Gastrocnemius medialis (tissue), 4 donors: ENCODE measurements around the gene PPIA. TPM values are rescaled to one million over a fixed set of nuclear protein-coding genes. Genes with fewer than 3 reads are reported as not detected.
"Not testable (repeated sequence)": the region's sequence is repeated elsewhere in the genome, so short reads cannot be mapped to it uniquely, and the experiment has no call there.

Source experiments
- ATAC-seq, 2 donors: fragments of 150-250 bp; one replicate each; pipeline ENCODE4 v1.9.1; 2016
- DNase-seq, 2 donors: peaks; one replicate each; pipeline ENCODE4 v3.0.0-alpha.2; 2019
- H3K27ac ChIP-seq, 4 donors: fragments of 200-600 bp; sonication (generic); 1 replicate in 1 of 4; 2 replicates in 3 of 4; pipeline ENCODE4 v1.5.1; 2016 to 2018; ENCODE audit warnings: mild to moderate bottlenecking in 2 of 4, moderate library complexity in 1 of 4
- H3K27me3 ChIP-seq, 3 donors: fragments of 200-600 bp; sonication (generic) in 2 of 3; 1 replicate in 1 of 3; 2 replicates in 2 of 3; pipeline versions ENCODE4 v1.5.1 to v1.6.0; 2016 to 2019; ENCODE audit warnings: mild to moderate bottlenecking in 1 of 3, moderate library complexity in 1 of 3
- H3K36me3 ChIP-seq, 2 donors: fragments of 200-600 bp; sonication (generic) in 1 of 2; one replicate each; pipeline ENCODE4 v1.5.1; 2017 to 2018
- H3K4me1 ChIP-seq, 2 donors: fragments of 200-600 bp; sonication (generic) in 1 of 2; one replicate each; pipeline ENCODE4 v1.5.1; 2016 to 2017; ENCODE audit warnings: mild to moderate bottlenecking in 2 of 2
- H3K4me3 ChIP-seq, 4 donors: fragments of 200-600 bp; sonication (generic) in 3 of 4; 1 replicate in 1 of 4; 2 replicates in 3 of 4; pipeline ENCODE4 v1.5.1; 2016 to 2019; ENCODE audit warnings: mild to moderate bottlenecking in 2 of 4
- H3K9me3 ChIP-seq, 3 donors: fragments of 200-600 bp; sonication (generic) in 2 of 3; 1 replicate in 1 of 3; 2 replicates in 2 of 3; pipeline ENCODE4 v1.5.1; 2016 to 2019
- POLR2A ChIP-seq, 2 donors: fragments of 450-650 bp; IDR thresholded peaks; one replicate each; pipeline ENCODE4 v1.6.1; 2017; ENCODE audit warnings: antibody characterized with exemption in 2 of 2, mild to moderate bottlenecking in 2 of 2, moderate library complexity in 2 of 2
- in situ Hi-C, 4 donors: fragments of 200-750 bp; cut with MboI; loops; one replicate each; pipeline versions ENCODE4 v1.15.0 to v1.8.0; 2017; ENCODE audit warnings: low sequenced_read_pairs in 4 of 4
- intact Hi-C: fragments of 100-400 bp; cut with DNase I; formaldehyde crosslinking; loops from one replicate; pipeline ENCODE4 v1.15.1; 2023; ENCODE audit warnings: low total_unique reads
- total RNA-seq, 4 donors: library from RNA; depleted of rRNA; stranded (reverse); fragments of >200 nt; gene quantifications; one replicate each; pipeline versions ENCODE4 v1.1.0 to v1.2.3, GENCODE V29; 2016
- TF ChIP-seq, protein P1 (sequence below), 5 experiments: fragments of 450-650 bp in 3 of 5; fragments of 200-600 bp in 2 of 5; sonication (generic) in 2 of 5; IDR thresholded peaks in 4 of 5; conservative IDR thresholded peaks in 1 of 5; 1 replicate in 4 of 5; 2 replicates in 1 of 5; pipeline ENCODE4 v1.5.1; 2016 to 2019; ENCODE audit warnings: antibody characterized with exemption in 5 of 5, mild to moderate bottlenecking in 3 of 5, moderate library complexity in 3 of 5

The PPIA gene
- total RNA-seq, 4 donors from 2014 or later, result 487 to 1,236 (median 715) TPM

DNA sequence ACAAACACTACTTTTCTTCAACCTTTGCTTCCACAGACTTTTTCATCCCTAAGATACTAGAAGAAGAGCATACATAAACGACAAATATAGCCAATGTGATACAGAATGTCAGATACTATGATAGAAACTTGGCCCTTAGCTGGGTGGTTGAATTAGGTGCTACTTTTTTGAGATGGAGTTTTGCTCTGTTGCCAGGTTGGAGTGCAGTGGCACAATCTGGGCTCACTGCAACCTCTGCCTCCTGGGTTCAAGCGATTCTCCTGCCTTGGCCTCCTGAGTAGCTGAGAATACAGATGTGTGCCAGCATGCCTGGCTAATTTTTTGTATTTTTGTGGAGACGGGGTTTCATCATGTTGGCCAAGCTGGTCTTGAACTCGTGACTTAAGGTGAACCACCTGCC, 3.5 kb downstream of the PPIA start:
- H3K36me3 ChIP-seq, result peaks cover 0 to 55% of the 10 kb centered on the region in 2 donors
- TF ChIP-seq, protein P1, sequence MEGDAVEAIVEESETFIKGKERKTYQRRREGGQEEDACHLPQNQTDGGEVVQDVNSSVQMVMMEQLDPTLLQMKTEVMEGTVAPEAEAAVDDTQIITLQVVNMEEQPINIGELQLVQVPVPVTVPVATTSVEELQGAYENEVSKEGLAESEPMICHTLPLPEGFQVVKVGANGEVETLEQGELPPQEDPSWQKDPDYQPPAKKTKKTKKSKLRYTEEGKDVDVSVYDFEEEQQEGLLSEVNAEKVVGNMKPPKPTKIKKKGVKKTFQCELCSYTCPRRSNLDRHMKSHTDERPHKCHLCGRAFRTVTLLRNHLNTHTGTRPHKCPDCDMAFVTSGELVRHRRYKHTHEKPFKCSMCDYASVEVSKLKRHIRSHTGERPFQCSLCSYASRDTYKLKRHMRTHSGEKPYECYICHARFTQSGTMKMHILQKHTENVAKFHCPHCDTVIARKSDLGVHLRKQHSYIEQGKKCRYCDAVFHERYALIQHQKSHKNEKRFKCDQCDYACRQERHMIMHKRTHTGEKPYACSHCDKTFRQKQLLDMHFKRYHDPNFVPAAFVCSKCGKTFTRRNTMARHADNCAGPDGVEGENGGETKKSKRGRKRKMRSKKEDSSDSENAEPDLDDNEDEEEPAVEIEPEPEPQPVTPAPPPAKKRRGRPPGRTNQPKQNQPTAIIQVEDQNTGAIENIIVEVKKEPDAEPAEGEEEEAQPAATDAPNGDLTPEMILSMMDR (IDR thresholded peaks at IDR 0.05 in 4 of 5, conservative IDR thresholded peaks at IDR 0.05 in 1 of 5), result no peak
- no peak for TF ChIP-seq POLR2A (IDR thresholded peaks at IDR 0.05)
- in situ Hi-C loops (no loop called here), intact Hi-C loops (no loop called here)
- H3K4me3 ChIP-seq, result no peak overlapping the region
- H3K27me3 ChIP-seq, result no peaks in the 10 kb centered on the region
- H3K27ac ChIP-seq, result no peak overlapping the region
- ATAC-seq, result no peak
- H3K9me3 ChIP-seq, result no peaks in the 10 kb centered on the region
- H3K4me1 ChIP-seq, result peaks cover 16 to 23% of the 10 kb centered on the region in 2 donors
- no peak for DNase-seq

DNA sequence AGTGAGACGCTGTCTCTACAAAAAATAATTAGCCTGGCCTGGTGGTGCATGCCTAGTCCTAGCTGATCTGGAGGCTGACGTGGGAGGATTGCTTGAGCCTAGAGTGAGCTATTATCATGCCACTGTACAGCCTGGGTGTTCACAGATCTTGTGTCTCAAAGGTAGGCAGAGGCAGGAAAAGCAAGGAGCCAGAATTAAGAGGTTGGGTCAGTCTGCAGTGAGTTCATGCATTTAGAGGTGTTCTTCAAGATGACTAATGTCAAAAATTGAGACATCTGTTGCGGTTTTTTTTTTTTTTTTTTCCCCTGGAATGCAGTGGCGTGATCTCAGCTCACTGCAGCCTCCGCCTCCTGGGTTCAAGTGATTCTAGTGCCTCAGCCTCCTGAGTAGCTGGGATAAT, 5.4 kb downstream of the PPIA start:
- DNase-seq (no peak), ATAC-seq (no peak)
- TF ChIP-seq POLR2A (IDR thresholded peaks at IDR 0.05), result no peak
- TF ChIP-seq, protein P1 (IDR thresholded peaks at IDR 0.05 in 4 of 5, conservative IDR thresholded peaks at IDR 0.05 in 1 of 5), result no peak
- H3K4me3 ChIP-seq, result no peak overlapping the region
- H3K36me3 ChIP-seq, result peaks cover 0 to 55% of the 10 kb centered on the region in 2 donors
- no peaks in the 10 kb centered on the region for H3K9me3 ChIP-seq
- H3K4me1 ChIP-seq, result peaks cover 16% of the 10 kb centered on the region in 2 donors
- H3K27ac ChIP-seq, result no peak overlapping the region
- intact Hi-C loops, result no loop called here
- H3K27me3 ChIP-seq, result no peaks in the 10 kb centered on the region
- in situ Hi-C loops, result no loop called here

DNA sequence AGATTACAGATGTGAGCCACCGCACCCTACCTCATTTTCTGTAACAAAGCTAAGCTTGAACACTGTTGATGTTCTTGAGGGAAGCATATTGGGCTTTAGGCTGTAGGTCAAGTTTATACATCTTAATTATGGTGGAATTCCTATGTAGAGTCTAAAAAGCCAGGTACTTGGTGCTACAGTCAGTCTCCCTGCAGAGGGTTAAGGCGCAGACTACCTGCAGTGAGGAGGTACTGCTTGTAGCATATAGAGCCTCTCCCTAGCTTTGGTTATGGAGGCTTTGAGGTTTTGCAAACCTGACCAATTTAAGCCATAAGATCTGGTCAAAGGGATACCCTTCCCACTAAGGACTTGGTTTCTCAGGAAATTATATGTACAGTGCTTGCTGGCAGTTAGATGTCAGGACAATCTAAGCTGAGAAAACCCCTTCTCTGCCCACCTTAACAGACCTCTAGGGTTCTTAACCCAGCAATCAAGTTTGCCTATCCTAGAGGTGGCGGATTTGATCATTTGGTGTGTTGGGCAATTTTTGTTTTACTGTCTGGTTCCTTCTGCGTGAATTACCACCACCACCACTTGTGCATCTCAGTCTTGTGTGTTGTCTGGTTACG, 6.0 kb downstream of the PPIA start:
- intact Hi-C loops, result no loop called here
- Histone ChIP-seq H3K27ac (no peak overlapping the region), H3K9me3 (no peaks in the 10 kb centered on the region), H3K4me3 (no peak overlapping the region), H3K27me3 (no peaks in the 10 kb centered on the region), H3K36me3 (peaks cover 0 to 55% of the 10 kb centered on the region in 2 donors), H3K4me1 (peaks cover 16% of the 10 kb centered on the region in 2 donors)
- no peak for TF ChIP-seq POLR2A (IDR thresholded peaks at IDR 0.05)
- TF ChIP-seq, protein P1 (IDR thresholded peaks at IDR 0.05 in 4 of 5, conservative IDR thresholded peaks at IDR 0.05 in 1 of 5), result no peak
- no peak for ATAC-seq
- no peak for DNase-seq
- in situ Hi-C loops, result no loop called here

DNA sequence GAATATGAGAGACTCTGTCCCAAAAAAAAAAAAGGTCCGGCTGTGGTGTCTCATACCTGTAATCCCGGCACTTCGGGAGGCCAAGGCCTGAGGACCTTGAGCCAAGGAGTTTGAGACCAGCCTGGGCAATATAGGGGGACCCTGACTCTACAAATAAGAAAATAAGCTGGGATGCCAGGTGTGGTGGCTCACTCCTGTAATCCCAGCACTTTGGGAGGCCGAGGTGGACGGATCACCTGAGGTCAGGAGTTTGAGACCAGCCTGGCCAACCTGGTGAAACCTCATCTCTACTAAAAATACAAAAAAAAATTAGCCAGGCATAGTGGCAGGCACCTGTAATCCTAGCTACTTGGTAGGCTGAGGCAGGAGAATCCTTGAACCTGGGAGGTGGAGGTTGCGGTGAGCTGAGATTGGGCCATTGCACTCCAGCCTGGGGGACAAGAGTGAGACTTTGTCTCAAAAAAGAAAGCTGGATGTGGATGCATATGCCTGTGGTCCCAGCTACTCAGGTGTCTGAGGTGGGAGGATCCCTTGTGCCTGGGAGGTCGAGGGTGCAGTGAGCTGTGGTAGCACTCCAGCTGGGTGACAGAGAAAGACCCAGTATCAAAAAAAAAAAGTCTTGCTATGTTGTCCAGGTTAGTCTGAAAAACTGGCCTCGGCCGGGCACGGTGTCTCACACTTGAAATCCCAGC, 7.5 kb downstream of the PPIA start:
- in situ Hi-C loops, H3K9me3 ChIP-seq, DNase-seq, ATAC-seq, intact Hi-C loops, H3K4me1 ChIP-seq, H3K4me3 ChIP-seq, H3K27ac ChIP-seq, H3K27me3 ChIP-seq: not testable (repeated sequence)
- H3K36me3 ChIP-seq, result peaks cover 0 to 51% of the 10 kb centered on the region in 2 donors

DNA sequence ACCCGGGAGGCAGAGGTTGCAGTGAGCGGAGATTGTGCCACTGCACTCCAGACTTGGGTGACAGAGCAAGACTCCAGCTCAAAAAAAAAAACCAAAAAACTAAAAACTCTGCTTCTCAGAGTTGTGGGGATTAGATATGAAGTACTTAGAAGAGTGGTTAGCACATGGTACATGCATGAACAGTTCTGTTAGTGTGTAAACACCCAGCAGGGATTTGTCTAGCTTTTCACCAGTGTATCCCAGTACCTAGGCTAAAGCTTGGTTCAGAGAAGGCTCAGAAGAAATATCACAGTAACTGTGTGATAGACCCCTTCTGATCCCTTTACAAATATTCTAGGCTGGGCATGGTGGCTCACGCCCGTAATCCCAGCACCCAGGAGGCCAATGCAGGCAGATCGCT, 9.5 kb downstream of the PPIA start:
- DNase-seq (no peak), ATAC-seq (no peak)
- intact Hi-C loops (no loop called here), in situ Hi-C loops (no loop called here)
- no peaks in the 10 kb centered on the region for H3K4me1 ChIP-seq
- no peak for TF ChIP-seq POLR2A (IDR thresholded peaks at IDR 0.05)
- TF ChIP-seq, protein P1 (IDR thresholded peaks at IDR 0.05 in 4 of 5, conservative IDR thresholded peaks at IDR 0.05 in 1 of 5), result no peak
- H3K9me3 ChIP-seq, result no peaks in the 10 kb centered on the region
- H3K36me3 ChIP-seq, result peaks cover 0 to 31% of the 10 kb centered on the region in 2 donors
- H3K27ac ChIP-seq, result no peak overlapping the region
- no peak overlapping the region for H3K4me3 ChIP-seq
- H3K27me3 ChIP-seq, result no peaks in the 10 kb centered on the region
